ENCODE data around the gene SEBOX. TPM values are rescaled to one million over a fixed set of nuclear protein-coding genes. Genes with fewer than 3 reads are reported as not detected.

SEBOX gene
- total and polyA plus RNA-seq, 2 donors (not counting 1 experiment from before 2014, with no cell fraction given): not detected

- peaks cover 4% of the 10 kb centered on the region for H3K36me3 ChIP-seq (ENCODE audit: control insufficient read depth, insufficient read depth, low read length)
- no peaks in the 10 kb centered on the region for H4K20me1 ChIP-seq (ENCODE audit: control insufficient read depth, extremely low read depth, insufficient read depth, low read length)
- no peaks in the 10 kb centered on the region for H3K9me3 ChIP-seq (ENCODE audit: control insufficient read depth, insufficient read depth, low read depth, low read length)
- H3K27ac ChIP-seq (ENCODE audit: insufficient read depth, low read length): no peak overlapping the region
- TF ChIP-seq CTCF (conservative IDR thresholded peaks at IDR 0.05 in 1 of 2, IDR thresholded peaks at IDR 0.05 in 1 of 2; ENCODE audit: low read depth in 1 of 2, low read length in 2 of 2) (no peak), EZH2 (IDR thresholded peaks at IDR 0.05; ENCODE audit: low read length, missing control alignments) (no peak)
- no peak overlapping the region for H3K9ac ChIP-seq (ENCODE audit: insufficient read depth, low read length)
- no peak overlapping the region for H3K4me2 ChIP-seq (ENCODE audit: extremely low read depth, insufficient read depth, low read length)
- H2AFZ ChIP-seq (ENCODE audit: low read length): no peak overlapping the region
- no peaks in the 10 kb centered on the region for H3K4me1 ChIP-seq (ENCODE audit: control insufficient read depth, extremely low read depth, insufficient read depth, low read length)
- no peaks in the 10 kb centered on the region for H3K27me3 ChIP-seq (ENCODE audit: control insufficient read depth, insufficient read depth, low read length)
- H3K79me2 ChIP-seq (ENCODE audit: control insufficient read depth, insufficient read depth, low read length): no peaks in the 10 kb centered on the region
- H3K4me3 ChIP-seq (replicated peaks in 1 of 4; ENCODE audit: control extremely low read depth in 1 of 4, insufficient read depth in 1 of 4, low read depth in 3 of 4, low read length in 4 of 4): no peak overlapping the region
- no peak for DNase-seq (ENCODE audit: low read depth in 2 of 2)
Measured at GRCh38 chr17:28385406-28385805, 20.4 kb upstream of the SEBOX start.

- no peak overlapping the region for H3K27ac ChIP-seq (ENCODE audit: insufficient read depth, low read length)
- H3K79me2 ChIP-seq (ENCODE audit: control insufficient read depth, insufficient read depth, low read length): no peaks in the 10 kb centered on the region
- TF ChIP-seq EZH2 (IDR thresholded peaks at IDR 0.05; ENCODE audit: low read length, missing control alignments): no peak
- no peak for TF ChIP-seq CTCF (conservative IDR thresholded peaks at IDR 0.05 in 1 of 2, IDR thresholded peaks at IDR 0.05 in 1 of 2; ENCODE audit: low read depth in 1 of 2, low read length in 2 of 2)
- no peaks in the 10 kb centered on the region for H3K27me3 ChIP-seq (ENCODE audit: control insufficient read depth, insufficient read depth, low read length)
- no peaks in the 10 kb centered on the region for H3K9me3 ChIP-seq (ENCODE audit: control insufficient read depth, insufficient read depth, low read depth, low read length)
- no peak for DNase-seq (ENCODE audit: low read depth in 2 of 2)
- H3K4me1 ChIP-seq (ENCODE audit: control insufficient read depth, extremely low read depth, insufficient read depth, low read length): no peaks in the 10 kb centered on the region
- no peaks in the 10 kb centered on the region for H4K20me1 ChIP-seq (ENCODE audit: control insufficient read depth, extremely low read depth, insufficient read depth, low read length)
- no peak overlapping the region for H3K4me3 ChIP-seq (replicated peaks in 1 of 4; ENCODE audit: control extremely low read depth in 1 of 4, insufficient read depth in 1 of 4, low read depth in 3 of 4, low read length in 4 of 4)
- H3K36me3 ChIP-seq (ENCODE audit: control insufficient read depth, insufficient read depth, low read length): peaks cover 4% of the 10 kb centered on the region
- H2AFZ ChIP-seq (ENCODE audit: low read length): no peak overlapping the region
- H3K9ac ChIP-seq (ENCODE audit: insufficient read depth, low read length): no peak overlapping the region
- H3K4me2 ChIP-seq (ENCODE audit: extremely low read depth, insufficient read depth, low read length): no peak overlapping the region
Measured at GRCh38 chr17:28385037-28385400, 20.0 kb upstream of the SEBOX start.

GRCh38 chr17:28384281-28385036 is 19.5 kb upstream of the SEBOX start:
- Histone ChIP-seq H2AFZ (ENCODE audit: low read length) (no peak overlapping the region), H3K4me3 (replicated peaks in 1 of 4; ENCODE audit: control extremely low read depth in 1 of 4, insufficient read depth in 1 of 4, low read depth in 3 of 4, low read length in 4 of 4) (no peak overlapping the region), H3K79me2 (ENCODE audit: control insufficient read depth, insufficient read depth, low read length) (no peaks in the 10 kb centered on the region), H3K27ac (ENCODE audit: insufficient read depth, low read length) (no peak overlapping the region), H3K27me3 (ENCODE audit: control insufficient read depth, insufficient read depth, low read length) (no peaks in the 10 kb centered on the region), H3K4me1 (ENCODE audit: control insufficient read depth, extremely low read depth, insufficient read depth, low read length) (no peaks in the 10 kb centered on the region), H3K36me3 (ENCODE audit: control insufficient read depth, insufficient read depth, low read length) (peaks cover 2% of the 10 kb centered on the region), H4K20me1 (ENCODE audit: control insufficient read depth, extremely low read depth, insufficient read depth, low read length) (no peaks in the 10 kb centered on the region), H3K4me2 (ENCODE audit: extremely low read depth, insufficient read depth, low read length) (no peak overlapping the region), H3K9ac (ENCODE audit: insufficient read depth, low read length) (no peak overlapping the region), H3K9me3 (ENCODE audit: control insufficient read depth, insufficient read depth, low read depth, low read length) (no peaks in the 10 kb centered on the region)
- DNase-seq (ENCODE audit: low read depth in 2 of 2): no peak
- TF ChIP-seq CTCF (conservative IDR thresholded peaks at IDR 0.05 in 1 of 2, IDR thresholded peaks at IDR 0.05 in 1 of 2; ENCODE audit: low read depth in 1 of 2, low read length in 2 of 2) (no peak), EZH2 (IDR thresholded peaks at IDR 0.05; ENCODE audit: low read length, missing control alignments) (no peak)

All from fibroblast of lung (primary cell).